ENCODE results near the gene CDC37.
"Not testable (repeated sequence)": the region's sequence is repeated elsewhere in the genome, so short reads cannot be mapped to it uniquely, and the experiment has no call there.

CDC37 gene

DNA sequence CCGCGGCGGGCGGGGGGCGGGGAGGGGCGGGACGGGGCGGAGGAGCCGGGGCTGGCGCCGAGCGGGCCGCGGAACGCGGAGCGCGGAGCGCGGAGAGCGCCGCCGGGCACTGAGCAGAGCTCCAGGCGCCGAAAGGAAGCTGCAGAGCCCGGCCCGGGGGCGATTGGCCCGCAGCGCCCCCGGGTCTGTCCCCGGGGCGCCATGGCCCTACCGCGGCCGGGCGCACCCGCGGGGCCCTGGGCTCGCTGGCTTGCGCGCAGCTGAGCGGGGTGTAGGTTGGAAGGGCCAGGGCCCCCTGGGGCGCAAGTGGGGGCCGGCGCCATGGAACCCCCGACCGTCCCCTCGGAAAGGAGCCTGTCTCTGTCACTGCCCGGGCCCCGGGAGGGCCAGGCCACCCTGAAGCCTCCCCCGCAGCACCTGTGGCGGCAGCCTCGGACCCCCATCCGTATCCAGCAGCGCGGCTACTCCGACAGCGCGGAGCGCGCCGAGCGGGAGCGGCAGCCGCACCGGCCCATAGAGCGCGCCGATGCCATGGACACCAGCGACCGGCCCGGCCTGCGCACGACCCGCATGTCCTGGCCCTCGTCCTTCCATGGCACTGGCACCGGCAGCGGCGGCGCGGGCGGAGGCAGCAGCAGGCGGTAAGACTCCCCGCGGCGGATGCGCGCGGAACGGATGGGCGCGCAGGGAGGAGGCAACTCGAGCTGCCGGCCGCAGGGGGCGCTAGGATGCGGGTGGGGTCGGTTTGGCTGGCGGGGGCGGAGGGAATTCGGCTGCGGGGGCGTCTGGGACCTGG, 17.3 kb upstream of the CDC37 start, which contains the start of gene PDE4A:
Gene PDE4A, plus strand, starts transcription at position 95 of the 796 bp plus-strand sequence. Its CDS starts 227 bp downstream, at position 322.
- DNase-seq (ENCODE audit: extremely low spot score, insufficient read length, low read depth) = no peak

DNA sequence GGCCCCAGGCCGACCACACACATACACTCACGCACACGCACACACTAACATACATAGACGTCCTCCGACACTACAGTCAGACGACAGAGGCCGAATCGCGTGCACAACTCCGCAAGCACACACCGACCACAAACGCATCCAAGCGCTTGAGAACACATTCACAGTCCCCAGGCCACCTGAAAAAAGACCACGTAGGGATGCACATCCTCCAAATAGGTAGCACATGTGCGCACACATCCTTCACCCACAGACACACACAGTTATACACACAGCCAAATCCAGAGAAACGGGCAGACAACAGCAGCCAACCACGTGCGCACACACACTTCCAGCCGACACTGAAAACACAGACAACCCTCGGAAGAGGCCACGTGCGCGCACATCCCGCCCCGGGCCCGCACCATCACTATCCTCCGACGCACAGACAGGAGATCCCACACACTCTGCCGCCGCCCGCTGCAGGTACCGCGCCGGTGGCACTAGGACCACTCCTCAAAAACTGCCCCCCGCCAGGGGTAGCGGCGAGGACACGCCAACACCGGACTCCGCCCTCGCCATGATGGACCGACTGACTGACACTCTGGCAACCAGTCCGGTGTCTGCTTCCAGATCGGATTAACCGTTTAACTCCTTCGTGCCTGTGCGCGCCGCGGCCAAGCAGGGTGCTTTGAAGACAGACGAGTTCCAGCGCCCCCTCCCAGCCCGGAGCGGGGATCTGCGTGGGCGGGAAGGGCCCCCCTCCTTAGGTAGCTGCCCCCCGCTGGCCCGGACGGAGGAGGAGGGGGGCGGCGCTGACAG, 16.5 kb upstream of the CDC37 start:
- DNase-seq (ENCODE audit: extremely low spot score, insufficient read length, low read depth) (no peak), FAIRE-seq (peak; percentile 52)

More for the DNA sequence above, 17.3 kb upstream of the CDC37 start, which contains the start of gene PDE4A:
- FAIRE-seq = no peak

DNA sequence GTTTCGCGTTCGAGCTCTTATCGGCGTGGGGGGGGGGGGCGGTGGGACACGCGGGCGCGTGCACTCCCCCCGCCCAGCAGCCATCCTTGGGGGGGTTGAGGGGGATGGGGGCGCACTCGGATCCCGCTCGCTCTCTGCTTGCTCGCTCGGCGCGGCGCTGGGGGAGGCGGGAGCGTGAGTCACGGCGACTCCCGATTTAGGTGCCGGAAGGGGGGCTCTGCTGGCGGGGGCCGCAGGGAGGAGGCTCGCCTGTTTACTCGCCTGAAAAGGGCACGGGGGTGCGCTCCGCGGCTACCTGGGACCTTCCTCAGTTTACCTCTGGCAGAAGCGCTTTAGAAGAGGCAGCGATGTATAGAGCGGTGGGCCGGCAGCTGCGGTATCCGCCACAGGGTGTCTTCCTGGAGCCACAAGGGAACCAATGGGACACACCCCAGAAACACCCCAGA, 15.9 kb upstream of the CDC37 start:
- no peak for DNase-seq (ENCODE audit: extremely low spot score, insufficient read length, low read depth)
- FAIRE-seq = no peak

DNA sequence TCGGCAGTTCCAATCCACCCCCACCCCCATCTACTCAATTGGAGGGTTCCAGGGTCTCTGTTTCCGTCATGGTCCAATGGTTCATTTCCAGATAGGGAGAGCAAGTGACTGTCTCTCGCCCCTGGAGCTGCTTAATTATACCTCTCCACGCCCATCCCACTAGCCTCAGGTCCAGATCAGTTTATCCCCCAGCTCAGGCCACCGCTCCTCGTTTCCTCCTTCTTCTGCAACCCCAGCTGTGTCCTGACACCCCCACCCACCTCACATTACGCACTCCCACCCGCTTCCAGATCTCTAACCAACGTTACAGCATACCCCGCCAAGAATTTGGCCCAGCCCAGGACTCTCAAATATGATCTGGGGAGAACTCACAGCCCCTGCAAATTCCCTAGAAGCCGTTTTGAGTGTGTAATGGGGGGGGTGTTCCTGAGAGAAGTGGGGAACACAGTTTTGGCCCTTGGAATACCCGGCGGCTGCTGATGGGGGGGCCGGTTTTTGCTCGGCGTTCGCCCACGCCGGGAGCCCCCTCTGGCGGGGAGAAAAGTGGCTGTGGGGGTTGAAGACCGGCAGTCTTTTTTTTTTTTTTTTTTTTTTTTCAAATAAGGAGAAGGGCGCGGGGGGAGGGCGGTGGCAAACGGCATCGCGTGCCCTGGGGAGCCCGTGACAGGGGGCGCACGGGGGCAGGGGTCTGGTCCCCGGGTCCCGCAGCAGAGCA, 15.3 kb upstream of the CDC37 start:
- no peak for FAIRE-seq

DNA sequence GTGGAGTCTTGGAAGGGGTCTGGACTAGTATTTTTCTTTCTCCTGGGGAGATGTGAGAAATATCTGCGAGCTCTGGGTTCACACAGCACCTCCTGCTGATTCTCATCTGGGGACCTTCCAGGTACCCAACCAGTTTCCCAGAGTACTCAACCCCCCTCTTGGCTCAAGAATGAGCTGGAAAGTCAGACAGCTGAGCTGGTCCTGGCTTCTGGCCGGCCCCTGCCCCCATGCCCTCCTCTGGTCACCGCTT, 14.8 kb upstream of the CDC37 start:
- FAIRE-seq = no peak
- no peak for DNase-seq (ENCODE audit: extremely low spot score, insufficient read length, low read depth)

More for the DNA sequence above, 15.3 kb upstream of the CDC37 start:
- no peak for DNase-seq (ENCODE audit: extremely low spot score, insufficient read length, low read depth)

DNA sequence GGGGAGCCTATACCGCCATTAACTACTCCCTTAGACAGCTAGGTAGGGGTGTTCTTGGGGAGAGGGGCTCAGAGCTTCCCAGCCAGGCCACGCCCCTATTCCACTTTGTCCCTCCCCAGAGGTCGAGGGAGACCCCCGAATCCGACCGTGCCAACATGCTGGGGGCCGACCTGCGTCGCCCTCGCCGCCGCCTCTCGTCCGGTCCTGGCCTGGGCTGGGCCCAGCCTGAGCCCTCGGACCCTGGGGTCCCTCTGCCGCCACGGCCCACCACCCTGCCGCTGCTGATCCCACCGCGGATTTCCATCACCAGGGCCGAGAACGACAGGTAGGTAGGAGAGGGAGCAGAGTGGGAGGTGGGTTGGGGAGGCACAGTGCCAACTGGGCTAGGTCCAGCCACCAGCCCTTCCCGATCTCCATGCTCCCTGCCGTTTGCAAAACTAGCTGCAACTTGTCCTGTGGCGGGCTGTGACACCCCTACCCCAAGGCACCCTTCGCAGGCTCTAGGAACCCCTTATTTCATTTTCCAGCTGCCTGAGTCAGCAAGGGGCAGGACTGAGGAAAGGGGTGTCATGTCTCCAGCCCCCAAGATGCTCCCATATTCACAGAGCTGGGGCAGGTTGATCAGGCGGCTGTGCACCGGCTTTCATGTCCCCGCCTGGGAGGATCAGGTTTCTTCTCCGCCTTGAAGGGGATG, 14.3 kb upstream of the CDC37 start:
- DNase-seq (ENCODE audit: extremely low spot score, insufficient read length, low read depth) (no peak), FAIRE-seq (no peak)

DNA sequence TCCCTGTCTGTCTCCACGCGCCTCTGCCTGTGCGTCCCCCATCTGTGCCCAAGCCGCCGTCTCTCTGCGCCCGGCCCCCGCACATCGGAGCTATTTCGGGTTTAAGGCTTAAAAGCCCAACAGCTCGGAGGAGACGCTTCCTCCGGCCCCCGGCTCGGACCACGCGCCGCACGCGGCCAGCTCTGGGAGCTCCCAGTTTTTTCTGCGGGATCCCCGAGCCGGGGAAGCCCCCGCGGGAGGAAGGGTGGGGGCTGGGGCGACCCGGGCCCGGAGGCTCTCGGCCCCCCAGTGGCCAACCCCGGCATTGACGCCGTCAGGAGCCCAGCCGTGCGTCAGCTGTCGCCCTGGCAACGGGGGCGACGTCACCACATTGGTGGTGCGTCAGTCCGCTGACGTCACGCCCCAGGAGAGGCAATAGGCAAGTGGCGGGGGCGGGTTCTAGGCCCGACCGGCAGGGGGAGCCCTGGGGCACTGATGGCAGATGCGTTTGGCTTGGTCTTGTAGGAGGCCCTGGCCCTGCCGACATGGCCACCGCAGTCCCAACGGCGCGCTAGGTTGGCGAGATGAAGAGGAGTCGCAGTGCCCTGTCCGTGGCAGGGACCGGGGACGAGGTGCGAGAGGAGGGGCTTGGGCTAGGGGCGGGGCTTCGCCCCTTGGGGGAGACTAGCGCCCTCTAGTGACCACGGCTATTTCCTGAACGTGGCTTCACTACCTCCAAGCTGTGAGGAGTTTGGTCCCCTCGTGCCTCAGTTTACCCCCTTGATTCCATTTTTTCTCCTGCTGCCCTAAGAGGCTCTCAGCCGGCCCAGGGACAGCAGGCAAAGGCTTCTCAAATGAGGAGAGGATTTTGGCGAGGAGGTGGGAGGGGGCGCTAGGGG, 13.3 kb upstream of the CDC37 start:
- DNase-seq (ENCODE audit: extremely low spot score, insufficient read length, low read depth) (no peak), FAIRE-seq (peak; percentile 85)

DNA sequence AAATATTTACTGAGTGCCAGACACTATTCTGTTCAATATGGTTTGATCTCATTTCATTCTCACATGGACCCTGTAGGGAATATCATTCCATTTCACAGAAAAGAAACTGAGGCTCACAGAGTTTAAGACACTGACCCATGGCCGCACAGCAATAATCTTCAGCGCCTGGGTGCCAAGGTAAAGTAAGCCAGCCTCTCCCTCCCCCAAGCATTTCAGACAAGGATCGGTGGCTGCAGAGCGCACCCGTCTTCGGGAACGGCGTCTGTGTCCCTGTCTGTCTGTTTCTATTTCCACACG, 12.7 kb upstream of the CDC37 start:
- no peak for DNase-seq (ENCODE audit: extremely low spot score, insufficient read length, low read depth)
- no peak for FAIRE-seq

DNA sequence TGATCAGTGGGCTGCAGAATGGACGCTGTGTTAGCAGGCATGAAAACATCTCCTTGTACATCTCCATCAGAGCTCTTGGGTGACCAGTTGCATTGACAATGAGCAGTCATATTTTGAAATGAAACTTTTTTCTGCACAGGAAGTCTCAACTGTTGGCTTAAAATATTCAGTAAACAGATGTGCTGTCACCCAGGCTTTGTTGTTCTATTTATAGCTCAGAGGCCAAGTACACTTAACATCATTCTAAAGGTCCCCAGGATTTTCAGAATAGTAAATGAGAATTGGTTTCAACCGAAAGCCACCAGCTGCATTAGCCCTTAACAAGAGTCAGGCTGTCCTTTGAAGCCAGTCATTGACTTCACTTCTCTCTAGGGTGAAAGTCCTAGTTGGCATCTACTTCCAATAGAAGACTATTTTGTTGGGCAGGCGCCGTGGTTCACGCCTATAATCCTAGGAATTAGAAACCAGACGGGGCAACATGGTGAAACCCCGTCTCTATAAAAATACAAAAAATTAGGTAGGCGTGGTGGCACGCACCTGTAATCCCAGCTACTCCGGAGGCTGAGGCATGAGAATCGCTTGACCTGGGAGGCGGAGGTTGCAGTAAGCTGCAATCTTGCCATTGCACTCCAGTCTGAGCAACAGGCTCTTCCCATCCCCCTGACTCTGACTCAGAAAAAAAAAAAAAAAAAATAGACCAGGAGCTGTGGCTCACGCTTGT, 9.1 kb upstream of the CDC37 start:
- no peak for DNase-seq (ENCODE audit: extremely low spot score, insufficient read length, low read depth)
- peak; percentile 95 for FAIRE-seq

DNA sequence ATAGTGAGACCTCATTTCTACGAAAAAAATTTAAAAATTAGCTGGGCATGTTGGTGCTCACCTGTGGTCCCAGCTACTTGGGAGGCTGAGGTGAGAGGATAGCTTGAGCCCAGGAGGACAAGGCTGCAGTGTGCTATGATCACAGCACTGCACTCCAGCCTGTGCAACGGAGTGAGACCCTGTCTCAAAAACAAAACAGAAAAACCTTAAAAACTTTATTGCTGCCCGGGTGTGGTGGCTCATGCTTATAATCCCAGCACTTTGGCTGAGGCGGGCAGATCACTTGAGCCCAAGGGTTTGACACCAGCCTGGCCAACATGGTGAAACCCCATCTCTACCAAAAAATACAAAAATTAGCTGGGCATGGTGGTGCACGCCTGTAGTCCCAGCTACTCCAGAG, 7.9 kb upstream of the CDC37 start:
- not testable (repeated sequence) for DNase-seq (ENCODE audit: extremely low spot score, insufficient read length, low read depth); FAIRE-seq

DNA sequence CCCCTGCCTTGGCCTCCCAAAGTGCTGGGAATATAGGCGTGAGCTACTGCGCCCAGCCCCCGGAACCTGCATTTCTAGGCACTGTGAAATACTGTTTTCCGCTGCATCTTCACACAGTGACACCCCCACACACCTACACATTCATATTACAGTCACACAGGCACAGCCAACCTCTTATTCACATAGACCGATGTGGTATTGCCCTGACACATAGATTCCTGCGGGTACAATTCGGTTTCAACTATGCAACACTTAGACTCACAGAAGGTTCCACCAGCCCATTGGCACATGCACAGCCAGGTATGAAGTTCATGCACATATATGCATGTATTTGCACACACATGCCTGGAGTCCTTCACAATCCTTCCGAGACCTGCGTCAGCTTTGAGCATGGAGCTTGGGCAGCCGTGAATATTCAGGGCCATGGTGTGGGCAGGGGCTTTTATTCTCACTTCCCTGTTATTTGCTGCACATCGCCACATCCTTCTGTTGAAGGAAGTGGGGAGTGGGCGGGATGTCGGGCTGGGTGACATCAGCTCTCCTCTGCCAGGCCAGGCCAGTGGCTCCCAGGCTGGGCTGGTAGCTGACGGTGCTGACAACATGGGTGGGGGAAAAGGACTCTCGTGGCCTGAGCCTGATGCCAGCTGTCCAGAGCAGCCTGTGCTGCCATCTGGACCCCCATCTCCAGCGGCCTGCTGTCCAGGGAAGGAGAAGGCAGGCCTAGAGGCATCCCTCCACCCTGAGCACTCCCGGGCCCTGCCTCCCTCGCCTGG, 5.4 kb upstream of the CDC37 start:
- DNase-seq (ENCODE audit: extremely low spot score, insufficient read length, low read depth) (no peak), FAIRE-seq (peak; percentile 86)

DNA sequence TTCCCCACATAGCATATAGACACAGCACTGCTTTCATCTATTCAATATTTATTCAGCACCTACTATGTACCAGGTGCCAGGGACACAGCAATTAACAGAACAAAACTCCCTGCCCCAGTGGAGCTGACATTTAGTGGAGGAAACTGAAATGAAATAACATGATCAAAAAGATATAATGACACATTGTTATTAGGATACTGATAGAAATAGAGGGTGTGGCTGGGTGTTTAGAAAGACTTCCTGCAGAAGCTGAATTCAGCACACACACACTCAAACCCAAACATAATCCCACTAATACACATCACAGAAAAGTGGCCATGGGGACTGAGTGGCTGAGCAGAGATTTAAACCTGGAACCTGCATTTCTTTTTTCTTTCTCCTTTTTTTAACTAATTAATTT, 3.8 kb upstream of the CDC37 start:
- DNase-seq (ENCODE audit: extremely low spot score, insufficient read length, low read depth) (no peak), FAIRE-seq (no peak)

DNA sequence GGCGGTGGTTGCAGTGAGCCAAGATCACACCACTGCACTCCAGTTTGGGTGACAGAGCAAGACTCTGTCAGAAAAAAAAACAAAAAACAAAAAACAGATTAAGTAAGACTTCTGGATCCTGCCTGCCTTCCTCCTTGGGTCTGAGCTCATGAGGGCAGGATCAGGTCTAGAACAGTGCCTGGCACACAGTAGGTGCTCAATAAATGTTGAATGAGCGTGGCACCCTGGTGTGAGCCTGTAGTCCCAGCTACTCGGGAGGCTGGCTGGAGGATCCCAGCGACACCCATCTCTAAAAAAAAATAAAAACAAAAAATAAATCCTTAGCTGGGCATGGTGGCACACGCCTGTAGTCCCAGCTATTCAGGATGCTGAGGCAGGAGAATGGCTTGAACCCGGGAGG, 2.8 kb upstream of the CDC37 start:
- no peak for DNase-seq (ENCODE audit: extremely low spot score, insufficient read length, low read depth)
- FAIRE-seq = no peak

DNA sequence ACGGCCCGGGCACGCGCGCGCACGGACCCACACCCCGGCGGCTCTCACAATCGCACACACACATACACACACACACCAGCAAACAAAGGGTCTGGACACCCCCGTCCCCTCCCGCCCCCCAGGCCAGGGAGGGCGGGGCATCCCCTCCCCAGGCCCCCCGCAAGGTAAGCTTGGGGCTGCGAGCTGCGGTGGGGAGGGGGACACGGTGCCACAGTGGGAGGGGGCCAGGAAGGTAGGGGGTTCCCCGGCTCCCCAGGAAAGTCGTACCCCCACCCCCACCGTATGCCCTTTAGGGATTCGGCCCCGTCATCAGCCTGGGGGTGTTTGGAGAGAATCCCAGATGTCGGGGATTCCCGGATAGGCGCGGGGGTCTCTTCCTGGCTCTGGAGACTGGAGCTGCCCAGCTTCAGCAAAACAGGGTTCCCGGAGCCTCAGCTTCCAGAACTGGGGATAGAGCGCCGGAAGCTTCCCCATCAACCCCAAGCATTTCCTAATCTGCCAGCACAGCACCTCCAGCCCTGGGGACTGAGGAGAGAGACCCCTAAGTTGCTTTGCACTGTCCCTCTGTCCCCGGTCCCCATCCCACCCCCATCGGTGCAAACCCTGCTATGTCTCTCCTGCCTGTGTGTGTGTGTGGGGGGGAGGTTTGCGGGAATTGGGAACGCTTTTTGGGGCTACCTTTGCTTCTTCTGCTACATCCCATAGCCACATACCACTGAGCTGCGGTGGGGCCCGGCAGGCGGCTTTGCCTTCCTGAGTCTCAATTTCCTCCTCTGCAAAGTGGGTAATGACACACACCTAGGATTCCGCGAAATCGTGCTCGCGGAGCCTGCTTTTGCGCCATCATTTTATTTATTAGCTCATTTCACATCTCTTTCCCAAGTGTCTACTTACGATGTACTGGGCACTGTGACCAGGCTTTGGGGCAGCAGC, 1.8 kb upstream of the CDC37 start:
- DNase-seq (ENCODE audit: extremely low spot score, insufficient read length, low read depth) (no peak), FAIRE-seq (no peak)

DNA sequence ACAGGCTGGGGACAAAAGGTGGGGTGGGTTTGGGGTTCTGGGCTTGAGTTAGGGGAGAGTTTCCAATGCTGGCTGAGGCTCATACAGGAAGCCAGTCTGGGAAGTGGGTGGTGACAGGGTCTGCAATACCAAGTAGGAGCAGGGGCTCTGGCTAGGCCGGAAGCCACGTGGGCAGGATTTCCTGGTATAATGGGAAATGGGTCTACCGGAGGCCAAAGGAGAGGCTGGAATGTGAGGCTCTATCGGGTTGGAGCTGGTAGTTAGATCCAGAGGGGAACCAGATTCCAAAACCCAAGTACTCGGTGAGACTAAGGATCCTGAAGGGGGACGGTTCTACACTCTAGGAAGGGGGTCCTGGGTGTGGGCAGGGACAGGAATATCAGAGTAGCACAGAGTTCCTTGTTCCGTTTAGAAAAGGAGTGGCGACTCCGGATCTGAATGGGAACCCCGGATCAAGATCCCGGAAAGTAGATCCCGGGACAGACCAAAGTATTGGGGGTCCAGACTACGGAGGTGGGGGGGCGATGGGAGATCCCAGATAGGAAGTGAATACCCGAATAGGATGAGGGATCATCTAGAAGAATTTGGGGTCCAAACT, 802 bp downstream of the CDC37 start:
- no peak for FAIRE-seq
- no peak for DNase-seq (ENCODE audit: extremely low spot score, insufficient read length, low read depth)

DNA sequence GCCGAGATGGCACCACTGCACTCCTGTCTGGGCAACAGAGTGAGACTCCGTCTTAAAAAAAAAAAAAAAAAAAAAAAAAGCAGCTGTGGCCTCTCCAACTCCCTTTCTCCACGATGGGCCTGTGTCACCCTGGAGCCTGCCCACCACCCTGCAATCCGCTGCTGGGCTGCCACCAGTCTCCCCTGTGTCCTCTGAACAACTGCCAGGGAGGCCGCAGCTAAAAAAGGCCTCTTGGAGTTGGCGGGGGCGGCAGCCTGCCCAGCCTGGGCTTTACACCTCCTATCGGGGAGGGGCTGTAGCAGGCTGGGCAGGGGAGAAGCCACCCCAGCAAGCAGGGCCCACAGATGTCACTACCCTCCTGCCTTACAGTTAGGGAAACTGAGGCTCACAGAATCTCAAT, 3.5 kb downstream of the CDC37 start:
- DNase-seq (ENCODE audit: extremely low spot score, insufficient read length, low read depth) = no peak
- no peak for FAIRE-seq

DNA sequence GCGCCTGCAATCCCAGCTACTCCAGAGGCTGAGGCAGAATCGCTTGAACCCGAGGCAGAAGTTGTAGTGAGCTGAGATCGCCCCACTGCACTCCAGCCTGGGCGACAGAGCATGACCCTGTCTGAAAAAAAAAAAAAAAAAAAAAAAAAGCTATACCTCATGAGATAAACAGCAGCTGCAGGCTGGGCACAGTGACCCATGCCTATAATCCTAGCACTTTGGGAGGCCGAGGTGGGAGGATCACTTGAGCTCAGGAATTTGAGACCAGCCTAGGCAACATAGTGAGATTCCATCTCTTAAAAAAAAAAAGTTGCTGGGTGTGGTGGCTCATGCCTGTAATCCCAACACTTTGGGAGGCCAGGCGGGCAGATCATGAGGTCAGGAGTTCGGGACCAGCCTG, 4.0 kb downstream of the CDC37 start:
- not testable (repeated sequence) for DNase-seq (ENCODE audit: extremely low spot score, insufficient read length, low read depth); FAIRE-seq

Data from GM18507 (cell line).